IMR-90 (cell line): Measurements from ENCODE around the gene RASGRP3. TPM values are rescaled to one million over a fixed set of nuclear protein-coding genes. Genes with fewer than 3 reads are reported as not detected.

Experiments used
- ATAC-seq: fragments of 200-7000 bp; cut with Tn5 transposase; 2 replicates; pipeline ENCODE4 v1.9.1; 2020; ENCODE audit warnings: low read depth, mild to moderate bottlenecking, moderate library complexity
- BruUV-seq: library from RNA; stranded (reverse); fragments of 400-500 nt; replicated peaks from 2 replicates; lab custom pipeline; 2021; lab: Mats Ljungman, UMichigan
- CTCF ChIA-PET: fragments of 300-600 bp; formaldehyde crosslinking; extraction: SDS; loops from one replicate; lab custom pipeline; 2021; ENCODE audit warnings: antibody characterized with exemption; lab: Yijun Ruan, JAX
- POLR2A ChIA-PET: fragments of 300-600 bp; sonication (Branson Sonifier 250); formaldehyde crosslinking; loops from one replicate; lab custom pipeline; 2022; ENCODE audit warnings: antibody characterized with exemption; ENCODE audit not compliant: unreplicated experiment; lab: Charles Lee
- DNase-seq: peaks from one replicate; pipeline ENCODE4 v3.0.0; 2013
- H2AFZ ChIP-seq: replicated peaks from 2 replicates; pipeline ENCODE3; 2013; ENCODE audit warnings: low read length, mild to moderate bottlenecking; ENCODE audit not compliant: poor library complexity
- H2AK5ac ChIP-seq: 2 replicates; pipeline ENCODE4 v1.6.1; 2013; ENCODE audit warnings: low read depth, low read length, inconsistent platforms
- H2AK9ac ChIP-seq: replicated peaks from 2 replicates; pipeline ENCODE3; 2013; ENCODE audit warnings: mild to moderate bottlenecking, low read depth, low read length, moderate library complexity; ENCODE audit not compliant: poor library complexity
- H2BK120ac ChIP-seq: 2 replicates; pipeline ENCODE4 v1.6.1; 2013; ENCODE audit warnings: low read depth, low read length, inconsistent platforms
- H2BK15ac ChIP-seq: 3 replicates; pipeline ENCODE4 v1.6.1; 2013; ENCODE audit warnings: low read depth, low read length, inconsistent platforms
- H2BK20ac ChIP-seq: 2 replicates; pipeline ENCODE4 v1.6.1; 2013; ENCODE audit warnings: low read depth, mild to moderate bottlenecking, inconsistent platforms, low read length, moderate library complexity
- H2BK5ac ChIP-seq: 2 replicates; pipeline ENCODE4 v1.6.1; 2013; ENCODE audit warnings: mild to moderate bottlenecking, low read depth, low read length, inconsistent platforms; ENCODE audit not compliant: poor library complexity, severe bottlenecking
- H3K14ac ChIP-seq: replicated peaks from 2 replicates; pipeline ENCODE4 v1.6.1; 2013; ENCODE audit warnings: low read depth, low read length, inconsistent platforms
- H3K18ac ChIP-seq: 2 replicates; pipeline ENCODE4 v1.6.1; 2013; ENCODE audit warnings: low read depth, low read length, control low read depth
- H3K23ac ChIP-seq: 2 replicates; pipeline ENCODE4 v1.6.1; 2013; ENCODE audit warnings: low read depth, low read length, inconsistent platforms
- H3K27ac ChIP-seq: 2 replicates; pipeline ENCODE4 v1.5.1; 2013; ENCODE audit warnings: mild to moderate bottlenecking, control low read depth, low read length; ENCODE audit not compliant: insufficient read depth
- H3K27me3 ChIP-seq: 2 replicates; pipeline ENCODE4 v1.6.1; 2013; ENCODE audit warnings: low read length; ENCODE audit not compliant: control insufficient read depth, insufficient read depth
- H3K36me3 ChIP-seq: 2 replicates; pipeline ENCODE4 v1.6.1; 2013; ENCODE audit warnings: low read length, mixed read lengths; ENCODE audit not compliant: control insufficient read depth, insufficient read depth
- H3K4ac ChIP-seq: 2 replicates; pipeline ENCODE4 v1.6.1; 2013; ENCODE audit warnings: low read depth, low read length, inconsistent platforms
- H3K4me1 ChIP-seq: 2 replicates; pipeline ENCODE4 v1.6.1; 2013; ENCODE audit warnings: low read length, mixed read lengths; ENCODE audit not compliant: control insufficient read depth, insufficient read depth
- H3K4me2 ChIP-seq: 2 replicates; pipeline ENCODE4 v1.6.1; 2013; ENCODE audit warnings: low read depth, mild to moderate bottlenecking, control low read depth, low read length, moderate library complexity
- H3K4me3 ChIP-seq: 2 replicates; pipeline ENCODE4 v1.5.1; 2013; ENCODE audit warnings: low read depth, mild to moderate bottlenecking, control low read depth, low read length, moderate library complexity; ENCODE audit not compliant: insufficient read depth
- H3K56ac ChIP-seq: 2 replicates; pipeline ENCODE4 v1.6.1; 2013; ENCODE audit warnings: low read length, inconsistent platforms; ENCODE audit not compliant: insufficient read depth; ENCODE audit errors: extremely low read depth
- H3K79me1 ChIP-seq, 2 experiments: 2 replicates each; pipeline ENCODE4 v1.6.1; 2013; ENCODE audit warnings: low read length in 2 of 2, inconsistent platforms in 1 of 2, low read depth in 1 of 2
- H3K9ac ChIP-seq: 2 replicates; pipeline ENCODE4 v1.6.1; 2013; ENCODE audit warnings: low read depth, low read length, control low read depth
- H3K9me1 ChIP-seq: 2 replicates; pipeline ENCODE4 v1.6.1; 2013; ENCODE audit warnings: low read length, inconsistent platforms; ENCODE audit not compliant: insufficient read depth
- H3K9me3 ChIP-seq: 2 replicates; pipeline ENCODE4 v1.6.1; 2013; ENCODE audit warnings: low read length; ENCODE audit not compliant: control insufficient read depth, insufficient read depth
- H4K20me1 ChIP-seq: 2 replicates; pipeline ENCODE4 v1.6.1; 2013; ENCODE audit warnings: low read length, inconsistent platforms; ENCODE audit not compliant: insufficient read depth
- H4K5ac ChIP-seq: 2 replicates; pipeline ENCODE4 v1.6.1; 2013; ENCODE audit warnings: mild to moderate bottlenecking, low read depth, low read length, control low read depth
- H4K8ac ChIP-seq, 2 experiments: 2 replicates each; pipeline ENCODE4 v1.6.1; 2013; ENCODE audit warnings: low read depth in 2 of 2, low read length in 2 of 2, control low read depth in 1 of 2, inconsistent platforms in 1 of 2
- H4K91ac ChIP-seq: 2 replicates; pipeline ENCODE4 v1.6.1; 2013; ENCODE audit warnings: low read depth, low read length, inconsistent platforms; ENCODE audit not compliant: insufficient read depth
- CEBPB ChIP-seq: IDR thresholded peaks from 2 replicates; pipeline ENCODE4 v1.6.1; 2012; ENCODE audit warnings: low read depth, low read length, improper control_type of control experiment
- FOS ChIP-seq: fragments of 150-350 bp; IDR thresholded peaks from 2 replicates; pipeline ENCODE4 v1.6.1; 2016; ENCODE audit warnings: low read depth, low read length
- MXI1 ChIP-seq: IDR thresholded peaks from 2 replicates; pipeline ENCODE4 v1.6.1; 2012; ENCODE audit warnings: low read depth, mild to moderate bottlenecking, low read length, moderate library complexity, borderline replicate concordance
- NFE2L2 ChIP-seq: fragments of 150-350 bp; IDR thresholded peaks from 2 replicates; pipeline ENCODE4 v1.6.1; 2016; ENCODE audit warnings: low read depth, mild to moderate bottlenecking, low read length
- POLR2A ChIP-seq: IDR thresholded peaks from 2 replicates; pipeline ENCODE4 v1.6.1; 2012; ENCODE audit warnings: mild to moderate bottlenecking, low read depth, low read length
- RAD21 ChIP-seq: IDR thresholded peaks from 2 replicates; pipeline ENCODE4 v1.6.1; 2012; ENCODE audit warnings: low read length, improper control_type of control experiment
- dilution Hi-C: fragments of 300-500 bp; cut with HindIII; formaldehyde crosslinking; loops from one replicate; pipeline ENCODE4 v1.14.3; 2018; ENCODE audit warnings: low sequenced_read_pairs; ENCODE audit not compliant: unreplicated experiment
- in situ Hi-C: fragments of 300-500 bp; cut with MboI; formaldehyde crosslinking; loops from 3 replicates; pipeline ENCODE4 v1.14.3; 2019; ENCODE audit warnings: low sequenced_read_pairs, inconsistent platforms, mixed read lengths
- intact Hi-C: fragments of 100-400 bp; cut with micrococcal nuclease; formaldehyde crosslinking; loops from 2 replicates; pipeline ENCODE4 v1.10.0; 2022
- polyA plus RNA-seq, 3 experiments: library from polyadenylated mRNA; depleted of rRNA; stranded (reverse); fragments of >200 nt; gene quantifications; 2 replicates each; pipeline ENCODE4 v1.2.3, GENCODE V29; 2012; ENCODE audit warnings: low replicate concordance in 1 of 3
- total RNA-seq: library from RNA; depleted of rRNA; stranded (reverse); fragments of >200 nt; gene quantifications from 2 replicates; pipeline ENCODE4 v1.2.3, GENCODE V29; 2012
- TF ChIP-seq, protein P1 (sequence below): fragments of 150-350 bp; IDR thresholded peaks from 2 replicates; pipeline ENCODE4 v1.6.1; 2016; ENCODE audit warnings: low read depth, mild to moderate bottlenecking, low read length, moderate library complexity, borderline replicate concordance
- TF ChIP-seq, protein P2 (sequence below): fragments of 150-350 bp; IDR thresholded peaks from 2 replicates; pipeline ENCODE4 v1.6.1; 2017; ENCODE audit warnings: mild to moderate bottlenecking, antibody characterized with exemption, low read length, low read depth
- TF ChIP-seq, protein P3 (sequence below): conservative IDR thresholded peaks from 2 replicates; pipeline ENCODE4 v1.5.1; 2012; ENCODE audit warnings: mild to moderate bottlenecking, low read depth, low read length, improper control_type of control experiment

Gene RASGRP3
- total and polyA plus RNA-seq, 2 of the 4 experiments (the other 2 are of a cell fraction) = 1.7 to 3.0 TPM

DNA sequence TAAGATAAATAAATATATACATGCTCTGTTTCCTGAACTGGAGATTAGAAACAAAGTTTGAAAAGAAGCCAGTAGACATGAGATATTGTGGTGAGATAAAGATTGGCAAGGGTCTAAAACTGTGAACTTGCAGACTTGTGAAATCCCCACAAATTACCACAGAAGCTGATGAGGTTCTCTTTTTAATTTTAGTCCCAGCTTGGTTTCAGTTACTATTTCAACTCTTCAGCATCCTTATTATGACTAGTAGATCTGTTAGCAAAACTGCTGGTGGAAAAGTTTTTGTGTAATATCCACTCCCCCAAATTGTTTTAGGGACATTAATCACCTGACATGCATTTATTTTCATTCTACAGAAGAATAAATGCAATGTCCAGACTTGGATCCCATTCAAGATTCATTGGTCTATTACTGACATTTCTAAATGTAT lies 20.8 kb downstream of the RASGRP3 start:
- Histone ChIP-seq H3K4me3 (no peak overlapping the region), H3K36me3 (no peaks in the 10 kb centered on the region), H3K27ac (no peak overlapping the region), H2AFZ (no peak overlapping the region), H2BK15ac (no peak overlapping the region), H2AK5ac (no peak overlapping the region), H2BK120ac (no peak overlapping the region), H2AK9ac (no peak overlapping the region), H4K5ac (no peak overlapping the region), H3K23ac (no peak overlapping the region), H4K8ac (no peak overlapping the region), H3K14ac (no peak overlapping the region), H3K9me1 (no peaks in the 10 kb centered on the region), H4K20me1 (no peaks in the 10 kb centered on the region), H4K91ac (no peak overlapping the region), H3K4me2 (no peak overlapping the region), H3K9me3 (no peaks in the 10 kb centered on the region; the same call in 1 of the 2 replicates), H3K4ac (no peak overlapping the region), H3K18ac (no peak overlapping the region), H2BK20ac (no peak overlapping the region), H3K4me1 (peaks cover 10% of the 10 kb centered on the region), H3K9ac (no peak overlapping the region), H3K27me3 (no peaks in the 10 kb centered on the region), H3K56ac (no peak overlapping the region), H3K79me1 (no peaks in the 10 kb centered on the region), H2BK5ac (no peak overlapping the region)
- TF ChIP-seq FOS (no peak), NFE2L2 (no peak), MXI1 (no peak), RAD21 (no peak), POLR2A (no peak), CEBPB (no peak)
- TF ChIP-seq, protein P1, sequence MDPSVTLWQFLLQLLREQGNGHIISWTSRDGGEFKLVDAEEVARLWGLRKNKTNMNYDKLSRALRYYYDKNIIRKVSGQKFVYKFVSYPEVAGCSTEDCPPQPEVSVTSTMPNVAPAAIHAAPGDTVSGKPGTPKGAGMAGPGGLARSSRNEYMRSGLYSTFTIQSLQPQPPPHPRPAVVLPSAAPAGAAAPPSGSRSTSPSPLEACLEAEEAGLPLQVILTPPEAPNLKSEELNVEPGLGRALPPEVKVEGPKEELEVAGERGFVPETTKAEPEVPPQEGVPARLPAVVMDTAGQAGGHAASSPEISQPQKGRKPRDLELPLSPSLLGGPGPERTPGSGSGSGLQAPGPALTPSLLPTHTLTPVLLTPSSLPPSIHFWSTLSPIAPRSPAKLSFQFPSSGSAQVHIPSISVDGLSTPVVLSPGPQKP = no peak
- TF ChIP-seq, protein P2, sequence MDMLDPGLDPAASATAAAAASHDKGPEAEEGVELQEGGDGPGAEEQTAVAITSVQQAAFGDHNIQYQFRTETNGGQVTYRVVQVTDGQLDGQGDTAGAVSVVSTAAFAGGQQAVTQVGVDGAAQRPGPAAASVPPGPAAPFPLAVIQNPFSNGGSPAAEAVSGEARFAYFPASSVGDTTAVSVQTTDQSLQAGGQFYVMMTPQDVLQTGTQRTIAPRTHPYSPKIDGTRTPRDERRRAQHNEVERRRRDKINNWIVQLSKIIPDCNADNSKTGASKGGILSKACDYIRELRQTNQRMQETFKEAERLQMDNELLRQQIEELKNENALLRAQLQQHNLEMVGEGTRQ = no peak
- TF ChIP-seq, protein P3, sequence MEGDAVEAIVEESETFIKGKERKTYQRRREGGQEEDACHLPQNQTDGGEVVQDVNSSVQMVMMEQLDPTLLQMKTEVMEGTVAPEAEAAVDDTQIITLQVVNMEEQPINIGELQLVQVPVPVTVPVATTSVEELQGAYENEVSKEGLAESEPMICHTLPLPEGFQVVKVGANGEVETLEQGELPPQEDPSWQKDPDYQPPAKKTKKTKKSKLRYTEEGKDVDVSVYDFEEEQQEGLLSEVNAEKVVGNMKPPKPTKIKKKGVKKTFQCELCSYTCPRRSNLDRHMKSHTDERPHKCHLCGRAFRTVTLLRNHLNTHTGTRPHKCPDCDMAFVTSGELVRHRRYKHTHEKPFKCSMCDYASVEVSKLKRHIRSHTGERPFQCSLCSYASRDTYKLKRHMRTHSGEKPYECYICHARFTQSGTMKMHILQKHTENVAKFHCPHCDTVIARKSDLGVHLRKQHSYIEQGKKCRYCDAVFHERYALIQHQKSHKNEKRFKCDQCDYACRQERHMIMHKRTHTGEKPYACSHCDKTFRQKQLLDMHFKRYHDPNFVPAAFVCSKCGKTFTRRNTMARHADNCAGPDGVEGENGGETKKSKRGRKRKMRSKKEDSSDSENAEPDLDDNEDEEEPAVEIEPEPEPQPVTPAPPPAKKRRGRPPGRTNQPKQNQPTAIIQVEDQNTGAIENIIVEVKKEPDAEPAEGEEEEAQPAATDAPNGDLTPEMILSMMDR = no peak
- in situ Hi-C loops = no loop called here
- intact Hi-C loops = loop anchor here (1.0 kb wide), 1 partner anchor 11 kb away; no protein-coding TSS in a partner anchor
- ATAC-seq (no peak), DNase-seq (no peak)
- BruUV-seq = no TSS peak
- POLR2A ChIA-PET = no interaction called here
- dilution Hi-C loops = no loop called here
- CTCF ChIA-PET = no interaction called here
